Measurements from ENCODE around the gene TUT4. TPM values are rescaled to one million over a fixed set of nuclear protein-coding genes. Genes with fewer than 3 reads are reported as not detected.

Gene TUT4
- total RNA-seq, 1 donor from 2014 or later = 40.3 TPM

GRCh38 chr1:52533713-52534112, 19.2 kb downstream of the TUT4 start:
- no peak for DNase-seq (ENCODE audit: low spot score)

DNA sequence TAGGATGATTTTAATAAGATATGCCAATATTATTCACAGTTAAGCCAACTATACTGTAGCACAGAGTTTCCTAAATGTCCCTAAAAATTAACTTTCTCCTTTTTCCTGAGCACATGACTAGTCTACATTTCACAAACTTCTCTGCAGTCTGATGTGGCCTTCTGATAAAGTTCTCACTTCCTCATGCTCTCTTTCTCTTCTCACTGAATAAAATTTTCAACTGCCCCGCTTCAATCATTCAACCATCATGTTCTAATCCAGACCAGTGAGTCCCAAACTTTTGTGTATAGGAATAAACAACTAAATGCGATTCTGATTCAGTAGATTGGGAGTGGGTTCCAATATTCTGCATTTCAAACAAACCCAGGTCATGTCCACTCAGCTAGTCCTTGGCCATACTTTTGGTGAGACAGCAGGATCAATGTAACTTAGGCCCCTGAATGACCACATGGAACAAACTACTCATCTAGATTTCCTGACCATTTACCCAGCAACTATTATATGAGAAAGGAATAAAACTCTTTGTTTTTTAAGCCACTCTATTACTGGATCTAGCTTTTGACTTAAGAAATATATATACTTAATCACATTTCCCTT, 20.1 kb downstream of the TUT4 start:
- DNase-seq (ENCODE audit: low spot score) = no peak

DNA sequence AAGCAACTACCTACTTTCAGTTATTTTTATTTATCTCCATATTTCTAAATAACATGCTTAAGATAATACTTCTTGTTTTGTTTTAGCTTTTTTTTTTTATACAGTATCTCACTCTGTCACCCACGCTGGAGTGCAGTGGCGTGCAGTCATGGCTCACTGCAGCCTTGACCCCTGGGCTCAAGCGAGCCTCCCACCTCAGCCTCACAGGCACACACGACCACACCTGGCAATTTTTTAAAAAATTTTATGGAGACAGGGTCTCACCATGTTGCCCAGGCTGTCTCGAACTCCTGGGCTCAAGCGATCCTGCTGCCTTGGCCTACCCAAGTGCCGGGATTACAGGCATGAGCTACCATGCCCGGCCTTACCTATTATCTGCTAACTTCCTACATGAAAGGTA, 20.6 kb downstream of the TUT4 start:
- no peak for DNase-seq (ENCODE audit: low spot score)

GRCh38 chr1:52531249-52531872, 21.5 kb downstream of the TUT4 start:
- DNase-seq (ENCODE audit: low spot score) = no peak

DNA sequence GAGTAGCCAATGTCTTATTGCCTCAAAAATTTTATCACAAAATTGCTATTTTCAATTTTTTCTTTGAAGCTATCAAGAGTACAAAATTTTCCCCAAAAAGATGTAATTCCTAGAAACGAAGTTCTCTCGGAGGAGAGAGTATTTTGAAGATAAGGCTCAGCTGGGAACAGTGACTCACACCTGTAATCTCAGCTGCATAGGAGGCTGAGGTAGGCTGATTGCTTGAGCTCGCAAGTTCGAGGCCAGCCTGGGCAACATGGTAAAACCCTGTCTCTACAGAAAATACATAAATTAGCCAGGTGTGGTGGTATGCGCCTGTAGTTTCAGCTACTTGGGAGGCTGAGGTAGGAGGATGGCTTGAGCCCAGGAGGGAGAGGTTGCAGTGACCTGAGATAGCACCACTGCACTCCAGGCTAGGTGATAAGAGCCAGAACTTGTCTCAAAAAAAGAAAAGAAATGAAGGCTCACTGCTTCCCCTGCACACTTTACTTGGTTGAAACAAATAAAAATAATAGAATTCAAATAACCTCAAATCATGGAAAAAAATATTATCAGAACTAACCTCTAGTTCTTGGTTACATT, 22.2 kb downstream of the TUT4 start:
- DNase-seq (ENCODE audit: low spot score) = no peak

DNA sequence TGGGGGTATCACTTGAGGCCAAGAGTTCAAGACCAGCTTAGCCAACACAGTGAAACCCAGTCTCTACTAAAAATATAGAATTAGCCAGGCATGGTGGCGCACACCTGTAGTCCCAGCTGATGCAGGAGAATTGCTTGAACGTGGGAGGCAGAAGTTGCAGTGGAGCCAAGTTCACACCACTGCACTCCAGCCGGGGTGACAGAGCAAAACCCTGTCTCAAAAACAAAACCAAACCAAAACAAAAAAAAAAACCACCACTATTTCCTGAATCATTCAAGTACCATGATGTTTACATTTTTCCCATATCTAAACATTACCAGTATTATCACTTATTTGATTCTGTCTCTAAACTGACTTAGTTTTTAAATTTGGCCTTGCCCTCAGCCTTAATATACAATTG, 29.5 kb downstream of the TUT4 start:
- no peak for DNase-seq (ENCODE audit: low spot score)

DNA sequence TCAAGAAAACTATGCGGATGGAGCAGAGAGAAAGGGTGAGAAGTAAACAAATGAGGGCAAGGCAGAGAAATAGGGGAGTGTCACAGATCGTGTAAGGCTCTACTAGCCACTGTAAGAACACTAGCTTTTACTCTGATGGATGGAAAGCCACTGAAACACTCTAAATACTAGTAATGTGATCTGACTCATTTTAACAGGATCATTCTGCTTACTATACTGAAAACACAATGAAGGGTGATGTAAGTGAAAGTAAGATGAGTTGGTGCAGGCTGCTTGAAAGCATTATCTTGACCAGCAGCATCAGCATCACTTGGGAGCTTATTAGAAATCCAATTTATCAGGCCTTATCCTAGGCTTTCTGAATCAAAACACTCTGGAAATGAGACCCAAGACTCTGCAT, 32.7 kb downstream of the TUT4 start:
- DNase-seq (ENCODE audit: low spot score) = no peak

GRCh38 chr1:52518962-52519361, 33.9 kb downstream of the TUT4 start:
- no peak for DNase-seq (ENCODE audit: low spot score)

GRCh38 chr1:52511851-52512615, 40.9 kb downstream of the TUT4 start:
- DNase-seq (ENCODE audit: low spot score) = no peak

- no peak for DNase-seq (ENCODE audit: low spot score)
Measured at GRCh38 chr1:52511439-52511838, 41.5 kb downstream of the TUT4 start.

DNA sequence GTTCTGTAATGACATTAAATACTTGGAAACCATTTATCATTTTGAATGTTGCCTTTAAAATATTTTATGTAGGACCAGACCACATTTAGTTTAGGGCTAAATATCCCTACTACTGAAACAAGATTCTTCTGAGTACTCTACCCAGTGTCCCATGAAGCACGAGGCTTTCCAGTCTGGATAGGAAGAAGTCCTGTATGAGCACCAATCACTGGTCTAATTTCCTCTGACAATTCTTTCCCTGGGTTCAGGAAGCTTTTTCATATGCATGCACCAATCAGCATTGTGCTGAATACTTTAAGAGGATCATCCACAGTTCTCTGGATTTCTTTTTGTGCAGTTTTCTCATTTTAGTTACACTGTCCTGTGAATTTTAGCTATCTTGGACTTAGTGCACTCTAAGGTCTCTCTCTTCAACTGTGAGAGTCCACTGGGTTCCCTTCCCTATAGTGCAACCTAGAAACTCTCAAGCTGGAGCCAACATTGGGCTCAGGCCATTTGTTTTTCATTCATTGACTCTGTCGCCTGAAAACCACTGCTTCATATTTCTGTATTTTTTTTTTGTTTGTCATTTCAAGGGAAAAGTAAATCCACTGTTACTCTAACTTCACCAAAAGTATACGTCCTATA, 45.9 kb downstream of the TUT4 start:
- DNase-seq (ENCODE audit: low spot score) = no peak

- DNase-seq (ENCODE audit: low spot score) = no peak
Measured at GRCh38 chr1:52506349-52506748, 46.5 kb downstream of the TUT4 start.

GRCh38 chr1:52504720-52505119, 48.2 kb downstream of the TUT4 start:
- DNase-seq (ENCODE audit: low spot score) = no peak

DNA sequence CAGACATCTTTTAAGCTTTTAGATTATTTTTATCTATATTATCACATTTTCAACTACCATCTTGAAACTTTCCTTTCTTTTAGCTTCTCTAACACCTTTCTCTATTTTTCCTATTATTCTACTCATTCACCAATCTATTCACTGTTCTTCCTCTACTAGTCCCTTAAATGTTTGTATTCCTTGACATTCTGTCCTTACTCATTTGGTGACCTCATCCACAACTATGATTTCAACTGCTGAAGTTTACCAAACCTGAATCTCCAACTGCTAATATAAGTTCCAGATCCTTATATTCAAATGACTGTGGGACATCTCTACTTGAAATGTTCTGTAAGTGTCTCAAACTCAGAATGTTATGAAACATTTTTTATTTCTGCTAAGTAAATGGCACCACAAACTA, 49.2 kb downstream of the TUT4 start:
- DNase-seq (ENCODE audit: low spot score) = no peak

DNA sequence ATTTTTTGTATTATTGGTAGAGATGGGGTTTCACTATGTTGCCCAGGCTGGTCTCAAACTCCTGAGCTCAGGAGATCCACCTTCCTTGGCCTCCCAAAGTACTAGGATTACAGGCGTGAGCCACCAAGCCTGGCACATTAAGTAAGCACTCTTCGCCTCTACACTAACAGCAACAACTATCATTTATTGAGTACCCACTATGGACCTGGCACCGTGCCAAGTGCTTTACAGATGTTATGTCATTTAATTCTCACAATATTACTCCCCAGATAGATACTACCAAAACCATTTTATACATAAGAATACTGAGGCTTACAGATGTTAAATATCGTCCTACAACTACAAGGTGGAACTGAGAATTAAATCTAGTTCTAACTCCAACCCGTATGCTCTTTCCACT, 50.1 kb downstream of the TUT4 start:
- no peak for DNase-seq (ENCODE audit: low spot score)

DNA sequence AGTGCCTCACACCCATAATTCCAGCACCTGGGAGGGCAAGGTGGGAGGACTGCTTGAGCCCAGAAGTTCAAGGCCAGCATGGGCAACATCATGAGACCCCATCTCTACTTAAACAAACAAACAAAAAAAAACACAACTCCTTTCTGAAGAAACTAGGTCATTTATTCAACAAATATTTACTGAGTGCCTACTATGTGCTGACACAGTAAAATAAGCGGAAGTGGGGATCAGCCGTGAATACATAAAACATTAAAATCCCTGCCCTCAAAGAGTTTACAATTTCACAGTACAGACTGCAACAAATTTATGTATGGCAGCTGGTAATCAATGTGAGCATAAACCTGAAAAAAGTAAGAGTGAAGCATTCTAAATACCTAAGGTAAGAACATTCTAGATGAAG, 65.3 kb downstream of the TUT4 start:
- DNase-seq (ENCODE audit: low spot score) = no peak

DNA sequence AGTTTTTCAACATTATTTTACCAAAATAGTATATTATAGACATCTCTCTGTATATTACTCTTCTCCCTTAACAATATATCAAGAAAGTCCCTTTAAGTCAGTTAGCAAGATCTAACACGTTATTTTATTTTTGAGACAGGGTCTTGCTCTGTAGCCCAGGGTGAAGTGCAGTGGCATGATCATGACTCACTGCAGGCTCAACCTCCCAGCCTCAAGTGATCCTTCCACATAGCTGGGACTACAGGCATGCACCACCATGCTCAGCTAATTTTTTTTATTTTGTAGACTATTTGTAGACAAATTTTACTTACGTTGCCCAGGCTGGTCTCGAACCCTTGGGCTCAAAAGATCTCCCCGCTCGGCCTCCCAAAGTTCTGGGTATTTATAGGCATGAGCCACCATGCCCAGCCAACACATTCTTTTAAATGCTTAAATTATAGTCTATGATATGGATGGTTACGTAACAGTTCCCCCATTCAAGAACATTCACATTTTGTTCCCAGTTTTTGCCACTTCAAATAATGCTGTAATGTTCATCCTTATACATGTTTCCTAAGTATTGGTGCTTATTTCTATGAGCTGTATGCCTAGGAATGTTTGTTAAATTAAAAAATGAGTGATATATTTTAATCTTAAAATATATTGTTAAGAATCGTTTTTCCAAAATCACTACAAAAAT, 70.4 kb downstream of the TUT4 start:
- DNase-seq (ENCODE audit: low spot score) = no peak

DNA sequence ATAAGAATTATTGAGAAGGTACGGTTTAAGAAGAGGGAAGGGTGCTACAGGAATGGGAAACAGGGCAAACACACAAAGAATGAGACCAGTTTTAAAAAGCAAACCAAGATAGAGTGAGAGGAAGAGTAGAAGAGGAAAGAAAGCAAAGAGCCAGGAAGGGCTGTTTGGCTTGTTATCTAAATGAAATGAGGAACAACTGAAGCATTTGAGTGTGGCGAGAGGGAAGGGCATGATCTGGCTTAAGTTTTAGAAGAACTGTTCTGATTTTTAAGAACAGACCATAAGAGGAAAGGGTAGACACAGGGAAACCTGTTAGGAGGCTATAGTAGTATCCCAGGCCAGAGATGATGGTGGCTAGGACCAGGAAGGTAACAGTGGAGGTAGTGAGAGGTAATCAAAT, 73.8 kb downstream of the TUT4 start:
- DNase-seq (ENCODE audit: low spot score) = no peak

- DNase-seq (ENCODE audit: low spot score) = no peak
Measured at GRCh38 chr1:52477876-52478275, 75.0 kb downstream of the TUT4 start.

GRCh38 chr1:52476943-52477342, 75.9 kb downstream of the TUT4 start:
- DNase-seq (ENCODE audit: low spot score) = no peak

DNA sequence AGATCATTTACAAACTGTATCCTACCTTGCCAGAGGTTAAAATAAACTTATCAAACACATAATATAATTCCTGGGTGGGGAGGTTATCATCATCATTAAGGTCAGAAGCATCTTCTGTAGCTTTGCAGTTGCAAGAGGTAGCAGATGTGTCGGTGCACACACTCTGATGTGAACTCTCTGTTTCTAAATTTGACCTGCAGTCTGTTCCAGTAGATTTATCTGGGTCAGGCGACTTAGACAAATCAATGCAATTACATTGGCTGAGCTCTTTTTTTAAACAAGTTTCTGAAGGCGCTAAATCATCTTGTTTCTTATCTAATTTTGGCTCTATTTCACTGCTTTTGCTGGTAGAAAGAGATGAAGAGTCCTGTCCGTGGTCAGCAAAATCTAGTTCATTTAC, 78.1 kb downstream of the TUT4 start:
- DNase-seq (ENCODE audit: low spot score) = no peak

DNA sequence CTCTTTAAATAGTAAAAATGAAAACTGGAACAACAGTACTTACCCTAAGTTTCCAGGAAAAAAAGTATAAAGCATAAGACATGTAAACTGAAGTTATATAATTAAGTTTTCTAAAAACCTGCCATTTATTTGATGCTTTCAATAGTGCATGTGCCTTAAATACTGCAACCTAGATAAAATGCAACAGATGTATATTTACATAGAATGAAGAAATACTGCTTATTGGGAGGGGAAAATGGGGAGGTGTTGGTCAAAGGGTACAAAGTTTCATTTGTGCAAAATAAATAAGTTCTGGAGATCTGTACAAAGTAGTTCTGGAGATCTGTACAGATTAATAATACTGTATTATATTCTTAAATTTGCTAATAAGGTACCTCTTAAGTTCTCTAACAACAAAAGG, 79.9 kb downstream of the TUT4 start:
- DNase-seq (ENCODE audit: low spot score) = no peak

Measured in mucosa of gallbladder (tissue), 1 donor.